ENCODE results near the gene ENTREP1.

DNA sequence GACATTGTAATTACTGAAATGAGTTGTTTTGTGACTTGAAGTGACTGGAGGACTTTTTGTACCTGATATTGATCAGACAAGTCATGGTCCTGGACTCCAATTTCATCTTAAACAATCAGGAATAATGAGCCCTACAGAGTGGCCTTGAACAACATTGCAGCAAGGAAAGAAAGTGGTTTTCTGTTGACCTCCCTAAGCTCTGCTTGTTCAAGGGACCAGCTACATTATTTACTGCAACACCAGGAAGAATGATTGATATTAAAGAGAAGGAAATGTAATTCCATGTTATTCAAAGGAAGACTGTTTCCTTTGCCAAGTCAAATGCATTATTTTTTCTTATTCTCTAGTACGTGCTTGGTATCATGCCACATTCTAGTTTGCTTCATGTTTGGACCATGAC lies 22.6 kb downstream of the ENTREP1 start:
- TF ChIP-seq POLR2A (IDR thresholded peaks at IDR 0.05; ENCODE audit: low read depth, low read length) (no peak), POLR2AphosphoS5 (IDR thresholded peaks at IDR 0.05; ENCODE audit: low read depth, low read length) (no peak), TAF1 (IDR thresholded peaks at IDR 0.05; ENCODE audit: low read depth, low read length) (no peak), SPI1 (IDR thresholded peaks at IDR 0.05; ENCODE audit: low read depth, low read length) (no peak), PAX5 (IDR thresholded peaks at IDR 0.05; ENCODE audit: insufficient read depth, low read length, severe bottlenecking) (no peak)
